ENCODE data around the gene TNFAIP2. TPM values are rescaled to one million over a fixed set of nuclear protein-coding genes. Genes with fewer than 3 reads are reported as not detected.

The TNFAIP2 gene
- total RNA-seq, 1 experiment from 2014 or later = 8.1 TPM

DNA sequence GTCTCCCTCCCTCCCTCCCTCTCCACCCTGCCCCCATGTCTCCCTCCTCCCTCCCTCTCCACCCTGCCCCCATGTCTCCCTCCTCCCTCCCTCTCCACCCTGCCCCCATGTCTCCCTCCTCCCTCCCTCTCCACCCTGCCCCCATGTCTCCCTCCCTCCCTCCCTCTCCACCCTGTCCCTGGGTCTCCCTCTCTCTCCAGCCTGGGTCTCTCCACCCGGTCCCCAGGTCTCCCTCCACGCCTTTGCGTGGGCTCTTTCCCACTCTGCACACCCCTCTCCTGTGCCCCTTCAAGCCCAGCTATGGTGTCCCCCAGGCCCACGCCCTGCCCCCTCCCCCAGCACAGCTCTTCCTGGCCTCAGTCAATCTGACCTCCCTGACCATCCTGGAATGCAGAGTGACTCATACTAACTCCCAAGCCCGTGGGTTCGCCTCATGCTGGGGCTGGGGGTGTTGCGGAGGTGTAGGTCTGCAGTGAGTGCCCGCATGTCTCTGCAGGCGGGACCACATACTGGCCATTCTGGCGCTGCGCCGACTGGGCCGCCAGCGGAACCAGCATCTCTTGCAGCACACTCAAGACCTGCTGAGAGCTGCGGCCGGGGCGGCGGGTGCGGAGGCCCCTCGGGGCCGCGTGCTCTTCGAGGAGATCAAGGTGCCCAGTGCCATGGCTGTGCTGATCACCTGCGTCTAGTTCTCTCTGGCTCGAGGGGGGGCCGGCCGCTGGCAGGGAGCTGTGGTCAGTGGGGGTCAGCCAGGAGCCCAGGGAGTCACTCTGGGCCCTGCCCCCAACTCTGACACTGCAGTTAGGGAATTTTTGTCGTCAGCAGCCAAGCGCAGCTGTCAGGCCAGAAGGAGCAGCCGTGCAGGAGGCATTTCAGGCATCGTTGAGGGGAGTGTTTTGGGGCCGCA lies 13.5 kb upstream of the TNFAIP2 start:
- H3K4me3 ChIP-seq (ENCODE audit: low read depth, low read length) = no peak overlapping the region

GRCh38 chr14:103110681-103111231 lies 12.5 kb upstream of the TNFAIP2 start:
- H3K4me3 Mint-ChIP-seq (ENCODE audit: unreplicated experiment) = no peak overlapping the region
- no peaks in the 10 kb centered on the region for H3K27me3 Mint-ChIP-seq (ENCODE audit: insufficient read depth, unreplicated experiment)
- Histone ChIP-seq H3K9me3 (peaks cover 5% of the 10 kb centered on the region; the same call in 1 of the 2 replicates), H3K27me3 (replicated peaks; ENCODE audit: control insufficient read depth, insufficient read depth, low read length) (no peaks in the 10 kb centered on the region), H3K4me1 (peaks cover 29% of the 10 kb centered on the region), H3K36me3 (ENCODE audit: control insufficient read depth, insufficient read depth, low read length) (no peaks in the 10 kb centered on the region), H3K4me3 (ENCODE audit: low read depth, low read length) (no peak overlapping the region)
- DNase-seq = no peak
- intact Hi-C loops (cut with micrococcal nuclease; ENCODE audit: unreplicated experiment) = no loop called here
- ChIA-PET CTCF (interaction anchor here (0.9 kb wide), 1 partner anchor 11 kb away, joined by 6 read pairs; no protein-coding TSS in a partner anchor), POLR2A (no interaction called here)
- H3K4me1 Mint-ChIP-seq (ENCODE audit: low read depth, unreplicated experiment) = peaks cover 9% of the 10 kb centered on the region
- no peaks in the 10 kb centered on the region for H3K9me3 Mint-ChIP-seq (ENCODE audit: unreplicated experiment)
- TF ChIP-seq, protein P1, sequence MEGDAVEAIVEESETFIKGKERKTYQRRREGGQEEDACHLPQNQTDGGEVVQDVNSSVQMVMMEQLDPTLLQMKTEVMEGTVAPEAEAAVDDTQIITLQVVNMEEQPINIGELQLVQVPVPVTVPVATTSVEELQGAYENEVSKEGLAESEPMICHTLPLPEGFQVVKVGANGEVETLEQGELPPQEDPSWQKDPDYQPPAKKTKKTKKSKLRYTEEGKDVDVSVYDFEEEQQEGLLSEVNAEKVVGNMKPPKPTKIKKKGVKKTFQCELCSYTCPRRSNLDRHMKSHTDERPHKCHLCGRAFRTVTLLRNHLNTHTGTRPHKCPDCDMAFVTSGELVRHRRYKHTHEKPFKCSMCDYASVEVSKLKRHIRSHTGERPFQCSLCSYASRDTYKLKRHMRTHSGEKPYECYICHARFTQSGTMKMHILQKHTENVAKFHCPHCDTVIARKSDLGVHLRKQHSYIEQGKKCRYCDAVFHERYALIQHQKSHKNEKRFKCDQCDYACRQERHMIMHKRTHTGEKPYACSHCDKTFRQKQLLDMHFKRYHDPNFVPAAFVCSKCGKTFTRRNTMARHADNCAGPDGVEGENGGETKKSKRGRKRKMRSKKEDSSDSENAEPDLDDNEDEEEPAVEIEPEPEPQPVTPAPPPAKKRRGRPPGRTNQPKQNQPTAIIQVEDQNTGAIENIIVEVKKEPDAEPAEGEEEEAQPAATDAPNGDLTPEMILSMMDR (IDR thresholded peaks at IDR 0.05; ENCODE audit: insufficient read depth in 1 of 2, low read depth in 1 of 2, low read length in 1 of 2, severe bottlenecking in 1 of 2, unreplicated experiment in 1 of 2) = no peak
- peaks cover 11% of the 10 kb centered on the region for H3K36me3 Mint-ChIP-seq (ENCODE audit: insufficient read depth, unreplicated experiment)
- H3K27ac Mint-ChIP-seq (ENCODE audit: unreplicated experiment) = peak overlapping the region; percentile 49
- BruUV-seq (replicated peaks) = no TSS peak

More for the DNA sequence above, 13.5 kb upstream of the TNFAIP2 start:
- Mint-ChIP-seq H3K36me3 (ENCODE audit: insufficient read depth, unreplicated experiment) (peaks cover 16% of the 10 kb centered on the region), H3K4me1 (ENCODE audit: low read depth, unreplicated experiment) (peaks cover 17% of the 10 kb centered on the region), H3K27me3 (ENCODE audit: insufficient read depth, unreplicated experiment) (no peaks in the 10 kb centered on the region), H3K9me3 (ENCODE audit: unreplicated experiment) (no peaks in the 10 kb centered on the region), H3K27ac (ENCODE audit: unreplicated experiment) (peak overlapping the region; percentile 49), H3K4me3 (ENCODE audit: unreplicated experiment) (no peak overlapping the region)
- H3K9me3 ChIP-seq = no peaks in the 10 kb centered on the region
- peak; percentile 43 to 67 for DNase-seq
- no peaks in the 10 kb centered on the region for H3K27me3 ChIP-seq (replicated peaks; ENCODE audit: control insufficient read depth, insufficient read depth, low read length)
- POLR2A ChIA-PET = interaction anchor here (0.6 kb wide), 1 partner anchor 9 kb away, joined by 3 read pairs; no protein-coding TSS in a partner anchor
- peaks cover 27% of the 10 kb centered on the region for H3K4me1 ChIP-seq
- no TSS peak for BruUV-seq (replicated peaks)
- TF ChIP-seq, protein P1 (IDR thresholded peaks at IDR 0.05; ENCODE audit: insufficient read depth in 1 of 2, low read depth in 1 of 2, low read length in 1 of 2, severe bottlenecking in 1 of 2, unreplicated experiment in 1 of 2) = no peak
- no peaks in the 10 kb centered on the region for H3K36me3 ChIP-seq (ENCODE audit: control insufficient read depth, insufficient read depth, low read length)
- intact Hi-C loops (cut with micrococcal nuclease; ENCODE audit: unreplicated experiment) = no loop called here
- CTCF ChIA-PET = interaction anchor here (0.7 to 1.9 kb wide), 3 partner anchors 9 to 17 kb away, joined by 5 to 8 read pairs (median 6); no protein-coding TSS in a partner anchor

DNA sequence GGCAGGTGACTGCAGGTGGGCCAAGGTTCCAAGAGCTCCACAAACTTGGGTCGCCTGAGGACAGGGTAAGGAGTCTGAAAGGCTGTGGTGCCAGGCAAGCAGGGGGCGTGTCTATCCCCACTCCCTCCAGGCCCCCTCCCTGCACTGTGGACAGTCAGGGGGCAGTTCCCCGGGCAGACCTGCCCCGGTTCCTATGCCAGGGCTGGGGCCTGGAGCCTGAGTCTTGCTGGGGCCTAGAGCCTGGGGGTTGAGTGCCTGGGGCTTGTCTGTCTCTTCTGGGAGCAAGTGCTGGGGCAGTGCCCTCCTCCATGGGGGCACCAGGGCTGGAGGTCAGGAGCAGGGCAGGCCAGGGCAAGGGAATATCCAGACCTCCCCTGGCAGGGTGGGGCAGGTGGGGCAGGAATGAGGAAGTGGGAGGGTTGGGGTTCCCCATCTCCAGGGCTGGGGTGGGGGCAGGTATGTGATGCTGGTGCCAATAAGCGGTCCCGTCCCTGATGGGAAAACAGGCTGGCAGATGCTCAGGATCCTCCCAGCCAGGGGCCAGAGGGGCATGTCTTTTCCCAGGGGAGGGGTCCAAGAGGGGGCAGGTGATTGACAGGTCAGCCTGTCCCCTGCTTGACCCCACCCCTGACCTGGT lies 11.9 kb upstream of the TNFAIP2 start:
- Mint-ChIP-seq H3K4me1 (ENCODE audit: low read depth, unreplicated experiment) (peaks cover 9% of the 10 kb centered on the region), H3K36me3 (ENCODE audit: insufficient read depth, unreplicated experiment) (peaks cover 11% of the 10 kb centered on the region), H3K27ac (ENCODE audit: unreplicated experiment) (peak overlapping the region; percentile 49), H3K9me3 (ENCODE audit: unreplicated experiment) (no peaks in the 10 kb centered on the region), H3K27me3 (ENCODE audit: insufficient read depth, unreplicated experiment) (no peaks in the 10 kb centered on the region), H3K4me3 (ENCODE audit: unreplicated experiment) (no peak overlapping the region)
- no peak overlapping the region for H3K4me3 ChIP-seq (ENCODE audit: low read depth, low read length)
- TF ChIP-seq, protein P1 (IDR thresholded peaks at IDR 0.05; ENCODE audit: insufficient read depth in 1 of 2, low read depth in 1 of 2, low read length in 1 of 2, severe bottlenecking in 1 of 2, unreplicated experiment in 1 of 2) = no peak
- CTCF ChIA-PET = no interaction called here
- no TSS peak for BruUV-seq (replicated peaks)
- peaks cover 5% of the 10 kb centered on the region; the same call in 1 of the 2 replicates for H3K9me3 ChIP-seq
- H3K36me3 ChIP-seq (ENCODE audit: control insufficient read depth, insufficient read depth, low read length) = no peaks in the 10 kb centered on the region
- POLR2A ChIA-PET = no interaction called here
- H3K4me1 ChIP-seq = peaks cover 35% of the 10 kb centered on the region
- H3K27me3 ChIP-seq (replicated peaks; ENCODE audit: control insufficient read depth, insufficient read depth, low read length) = no peaks in the 10 kb centered on the region
- intact Hi-C loops (cut with micrococcal nuclease; ENCODE audit: unreplicated experiment) = no loop called here
- no peak for DNase-seq

All from Caco-2 (cell line).